ENCODE measurements around the gene UAP1.

UAP1 gene

DNA sequence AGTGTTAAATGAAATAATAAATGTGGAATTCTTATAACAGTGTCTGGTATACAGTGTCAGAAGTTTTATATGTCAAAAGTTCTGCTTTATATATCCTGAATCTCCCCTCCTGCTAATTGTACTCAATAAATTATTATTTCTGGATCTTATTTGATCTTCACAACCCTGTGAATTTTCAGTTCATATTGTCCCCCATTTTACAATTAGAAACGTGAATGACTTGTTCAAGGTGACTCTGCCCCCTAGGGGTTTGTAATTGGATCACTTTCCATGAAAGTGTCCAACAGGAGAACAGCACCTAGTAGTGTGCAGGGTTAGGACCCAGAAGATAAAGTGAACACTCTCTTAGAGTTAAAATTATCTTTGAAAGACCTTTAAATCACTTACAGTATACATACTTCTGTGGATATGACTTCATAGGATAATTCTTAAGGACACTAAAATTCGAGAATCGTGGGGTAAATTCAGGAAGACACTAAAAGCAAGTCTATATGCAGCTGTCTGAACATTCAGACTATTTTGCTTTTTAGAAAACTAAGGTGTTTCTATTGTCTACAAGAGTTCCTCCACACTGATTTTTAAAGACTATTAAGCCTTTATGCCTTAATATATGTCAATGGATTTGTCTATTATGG is 66.3 kb downstream of the UAP1 start:
- Histone ChIP-seq H3K36me3 (ENCODE audit: control insufficient read depth, low read length) (no peaks in the 10 kb centered on the region), H3K79me2 (ENCODE audit: control insufficient read depth, low read length) (no peaks in the 10 kb centered on the region), H3K4me2 (ENCODE audit: low read length) (no peak overlapping the region), H3K9me2 (replicated peaks; ENCODE audit: control insufficient read depth, low read length) (no peaks in the 10 kb centered on the region), H3K4me1 (ENCODE audit: control insufficient read depth, low read length) (no peaks in the 10 kb centered on the region), H3K4me3 (ENCODE audit: low read length) (no peak overlapping the region), H3K27me3 (ENCODE audit: control insufficient read depth, low read length) (peaks cover 27% of the 10 kb centered on the region), H3K9me3 (ENCODE audit: control insufficient read depth, insufficient read depth, low read length) (no peaks in the 10 kb centered on the region), H3K27ac (ENCODE audit: low read depth, low read length) (no peak overlapping the region), H3F3A (ENCODE audit: control insufficient read depth, insufficient read depth) (no peaks in the 10 kb centered on the region), H4K20me1 (ENCODE audit: control insufficient read depth, insufficient read depth, low read depth, low read length) (no peaks in the 10 kb centered on the region)
- TF ChIP-seq EZH2phosphoT487 (IDR thresholded peaks at IDR 0.05; ENCODE audit: borderline replicate concordance, low read length) = no peak
- TF ChIP-seq, protein P1, sequence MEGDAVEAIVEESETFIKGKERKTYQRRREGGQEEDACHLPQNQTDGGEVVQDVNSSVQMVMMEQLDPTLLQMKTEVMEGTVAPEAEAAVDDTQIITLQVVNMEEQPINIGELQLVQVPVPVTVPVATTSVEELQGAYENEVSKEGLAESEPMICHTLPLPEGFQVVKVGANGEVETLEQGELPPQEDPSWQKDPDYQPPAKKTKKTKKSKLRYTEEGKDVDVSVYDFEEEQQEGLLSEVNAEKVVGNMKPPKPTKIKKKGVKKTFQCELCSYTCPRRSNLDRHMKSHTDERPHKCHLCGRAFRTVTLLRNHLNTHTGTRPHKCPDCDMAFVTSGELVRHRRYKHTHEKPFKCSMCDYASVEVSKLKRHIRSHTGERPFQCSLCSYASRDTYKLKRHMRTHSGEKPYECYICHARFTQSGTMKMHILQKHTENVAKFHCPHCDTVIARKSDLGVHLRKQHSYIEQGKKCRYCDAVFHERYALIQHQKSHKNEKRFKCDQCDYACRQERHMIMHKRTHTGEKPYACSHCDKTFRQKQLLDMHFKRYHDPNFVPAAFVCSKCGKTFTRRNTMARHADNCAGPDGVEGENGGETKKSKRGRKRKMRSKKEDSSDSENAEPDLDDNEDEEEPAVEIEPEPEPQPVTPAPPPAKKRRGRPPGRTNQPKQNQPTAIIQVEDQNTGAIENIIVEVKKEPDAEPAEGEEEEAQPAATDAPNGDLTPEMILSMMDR (IDR thresholded peaks at IDR 0.05; ENCODE audit: low read depth, low read length, poor library complexity, severe bottlenecking) = peak; percentile 70

DNA sequence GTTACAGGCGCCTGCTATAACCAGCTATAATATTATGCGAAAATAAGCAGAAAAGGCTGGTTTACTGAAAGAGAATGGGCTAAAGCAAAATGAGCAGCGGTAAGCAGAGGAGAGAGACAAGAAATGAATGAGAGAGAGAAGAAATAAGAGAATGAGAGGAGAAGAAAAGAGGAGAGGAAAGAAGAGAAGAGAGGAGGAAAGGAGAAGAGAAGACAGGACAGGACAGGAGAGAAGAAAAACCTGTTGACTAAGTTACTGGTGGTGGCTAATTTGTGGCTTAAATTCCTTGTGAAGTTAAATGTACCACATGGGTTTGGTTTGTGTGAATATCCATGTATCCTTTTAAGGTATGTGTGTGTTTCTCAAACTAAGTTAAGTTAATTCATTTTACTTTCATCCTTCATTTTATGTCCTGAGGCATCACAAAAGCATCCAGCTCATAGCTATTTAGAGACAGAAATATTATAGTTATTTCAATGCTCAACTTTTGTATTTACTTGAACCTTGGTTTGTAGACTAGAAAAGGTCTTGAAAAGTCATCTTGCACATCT is 67.6 kb downstream of the UAP1 start:
- Histone ChIP-seq H3K36me3 (ENCODE audit: control insufficient read depth, low read length) (no peaks in the 10 kb centered on the region), H3K27ac (ENCODE audit: low read depth, low read length) (no peak overlapping the region), H3K79me2 (ENCODE audit: control insufficient read depth, low read length) (no peaks in the 10 kb centered on the region), H3K4me1 (ENCODE audit: control insufficient read depth, low read length) (no peaks in the 10 kb centered on the region), H3K4me3 (ENCODE audit: low read length) (no peak overlapping the region), H3K4me2 (ENCODE audit: low read length) (no peak overlapping the region), H3K9me2 (replicated peaks; ENCODE audit: control insufficient read depth, low read length) (no peaks in the 10 kb centered on the region), H3K27me3 (ENCODE audit: control insufficient read depth, low read length) (peaks cover 27% of the 10 kb centered on the region), H4K20me1 (ENCODE audit: control insufficient read depth, insufficient read depth, low read depth, low read length) (no peaks in the 10 kb centered on the region), H3F3A (ENCODE audit: control insufficient read depth, insufficient read depth) (no peaks in the 10 kb centered on the region), H3K9me3 (ENCODE audit: control insufficient read depth, insufficient read depth, low read length) (no peaks in the 10 kb centered on the region)
- no peak for TF ChIP-seq EZH2phosphoT487 (IDR thresholded peaks at IDR 0.05; ENCODE audit: borderline replicate concordance, low read length)
- TF ChIP-seq, protein P1 (IDR thresholded peaks at IDR 0.05; ENCODE audit: low read depth, low read length, poor library complexity, severe bottlenecking) = no peak

DNA sequence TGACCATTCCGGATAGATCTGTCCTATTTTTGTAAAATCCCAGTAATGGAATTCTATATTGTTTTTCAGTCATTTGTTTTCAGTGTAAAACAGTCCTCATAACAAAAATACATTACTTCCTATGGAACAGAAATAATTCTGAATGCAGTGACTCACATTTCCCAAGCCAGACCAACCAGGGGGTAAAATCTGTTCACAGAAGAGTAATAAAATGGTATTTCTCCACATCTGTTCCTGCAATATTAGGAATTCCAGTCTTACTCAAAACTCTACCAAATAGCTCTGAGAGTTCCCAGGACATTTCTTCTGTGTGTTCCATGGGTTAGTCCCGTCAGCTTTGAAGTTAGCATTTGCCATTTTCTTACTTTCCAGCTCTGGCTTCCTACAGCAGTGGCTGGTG is 68.1 kb downstream of the UAP1 start:
- Histone ChIP-seq H3K9me2 (replicated peaks; ENCODE audit: control insufficient read depth, low read length) (no peaks in the 10 kb centered on the region), H3K9me3 (ENCODE audit: control insufficient read depth, insufficient read depth, low read length) (no peaks in the 10 kb centered on the region), H4K20me1 (ENCODE audit: control insufficient read depth, insufficient read depth, low read depth, low read length) (no peaks in the 10 kb centered on the region), H3K4me1 (ENCODE audit: control insufficient read depth, low read length) (no peaks in the 10 kb centered on the region), H3K4me3 (ENCODE audit: low read length) (no peak overlapping the region), H3F3A (ENCODE audit: control insufficient read depth, insufficient read depth) (no peaks in the 10 kb centered on the region), H3K27me3 (ENCODE audit: control insufficient read depth, low read length) (peaks cover 26% of the 10 kb centered on the region), H3K36me3 (ENCODE audit: control insufficient read depth, low read length) (no peaks in the 10 kb centered on the region), H3K4me2 (ENCODE audit: low read length) (no peak overlapping the region), H3K27ac (ENCODE audit: low read depth, low read length) (no peak overlapping the region), H3K79me2 (ENCODE audit: control insufficient read depth, low read length) (no peaks in the 10 kb centered on the region)
- TF ChIP-seq EZH2phosphoT487 (IDR thresholded peaks at IDR 0.05; ENCODE audit: borderline replicate concordance, low read length) = no peak
- TF ChIP-seq, protein P1 (IDR thresholded peaks at IDR 0.05; ENCODE audit: low read depth, low read length, poor library complexity, severe bottlenecking) = no peak
